ENCODE results near the gene AIMP2. TPM values are rescaled to one million over a fixed set of nuclear protein-coding genes. Genes with fewer than 3 reads are reported as not detected.
"Not testable (repeated sequence)": the region's sequence is repeated elsewhere in the genome, so short reads cannot be mapped to it uniquely, and the experiment has no call there.

Gene AIMP2
- total and polyA plus RNA-seq, 2 donors (not counting 3 experiments of a cell fraction or from before 2014, with no cell fraction given), result 45.6 to 67.7 TPM

DNA sequence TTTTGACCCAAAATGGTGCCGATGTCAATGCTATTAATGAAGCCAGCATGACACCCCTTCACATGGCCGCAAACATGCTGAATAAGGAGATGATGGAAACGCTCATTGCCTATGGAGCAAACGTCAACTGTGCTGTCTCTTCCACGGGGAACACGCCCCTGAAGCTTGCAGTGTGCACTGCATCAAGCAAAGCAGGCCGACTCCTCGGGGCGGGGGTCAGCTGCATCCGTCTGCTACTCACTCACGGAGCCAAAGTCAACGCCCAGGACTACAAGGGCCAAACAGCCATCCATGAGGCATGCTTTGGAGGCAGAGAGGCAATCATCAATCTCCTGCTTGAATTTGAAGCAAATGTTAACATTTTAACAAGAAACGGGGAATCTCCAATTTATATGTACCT lies 26.6 kb downstream of the AIMP2 start:
- H3K4me1 ChIP-seq (ENCODE audit: control insufficient read depth, extremely low read depth, insufficient read depth, low read length), result no peaks in the 10 kb centered on the region
- no peaks in the 10 kb centered on the region for H3K79me2 ChIP-seq (ENCODE audit: control insufficient read depth, insufficient read depth, low read length)
- H3K4me2 ChIP-seq (ENCODE audit: insufficient read depth, low read length), result no peak overlapping the region
- H3K27me3 ChIP-seq (ENCODE audit: control insufficient read depth in 2 of 2, insufficient read depth in 2 of 2, low read length in 2 of 2), result no peaks in the 10 kb centered on the region
- no peak for DNase-seq (ENCODE audit: low read depth, low spot score)
- no peak for FAIRE-seq
- no peak overlapping the region for H3K4me3 ChIP-seq (replicated peaks in 1 of 3; ENCODE audit: insufficient read depth in 1 of 3, low read depth in 1 of 3, low read length in 3 of 3)
- dilution Hi-C loops (cut with MboI; ENCODE audit: extremely low pct_ligation_motif_present, low sequenced_read_pairs) (no loop called here), intact Hi-C loops (cut with micrococcal nuclease) (no loop called here)
- no peak overlapping the region for H2AFZ ChIP-seq (ENCODE audit: low read depth, low read length)
- H3K9me1 ChIP-seq (replicated peaks; ENCODE audit: control insufficient read depth, extremely low read depth, insufficient read depth, low read length), result no peaks in the 10 kb centered on the region
- H3K27ac ChIP-seq (ENCODE audit: insufficient read depth, low read depth, low read length), result no peak overlapping the region
- TF ChIP-seq GATA2 (IDR thresholded peaks at IDR 0.05; ENCODE audit: insufficient read depth, insufficient read length, low read depth, low read length), result no peak
- peaks cover 8 to 15% of the 10 kb centered on the region in 2 experiments for H3K36me3 ChIP-seq (ENCODE audit: control insufficient read depth in 2 of 2, extremely low read depth in 1 of 2, insufficient read depth in 2 of 2, low read length in 2 of 2)
- no TSS peak for BruUV-seq (replicated peaks)
- CTCF ChIA-PET, result no interaction called here
- no peaks in the 10 kb centered on the region for H4K20me1 ChIP-seq (replicated peaks; ENCODE audit: control insufficient read depth, extremely low read depth, insufficient read depth, low read length)
- no peaks in the 10 kb centered on the region for H3K9me3 ChIP-seq (replicated peaks; ENCODE audit: control insufficient read depth, insufficient read depth, low read length)
- POLR2A ChIA-PET, result no interaction called here
- no peak overlapping the region for H3K9ac ChIP-seq (replicated peaks; ENCODE audit: extremely low read depth, insufficient read depth, low read length)

DNA sequence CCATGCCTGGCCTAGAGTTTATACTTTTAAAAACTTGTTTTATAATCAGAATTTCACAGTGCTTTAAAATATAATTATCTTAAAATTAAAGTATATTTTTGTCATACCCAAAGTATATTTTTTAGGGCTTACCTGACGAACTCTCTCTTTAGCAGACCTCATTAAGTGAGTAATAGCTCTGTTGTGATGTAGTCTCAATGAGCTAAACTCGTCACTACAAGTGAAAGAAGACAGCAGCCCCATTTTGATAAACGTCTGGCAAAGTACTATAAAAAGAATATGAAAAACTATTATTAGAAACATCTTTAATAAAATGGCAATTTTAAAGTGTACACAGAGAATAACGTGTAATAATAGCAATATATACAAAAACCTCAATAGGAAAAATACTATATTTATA lies 40.7 kb downstream of the AIMP2 start:
- Histone ChIP-seq H2AFZ (ENCODE audit: low read depth, low read length) (no peak overlapping the region), H3K4me2 (ENCODE audit: insufficient read depth, low read length) (no peak overlapping the region), H3K79me2 (ENCODE audit: control insufficient read depth, insufficient read depth, low read length) (peaks cover 3% of the 10 kb centered on the region), H3K4me3 (replicated peaks in 1 of 3; ENCODE audit: insufficient read depth in 1 of 3, low read depth in 1 of 3, low read length in 3 of 3) (no peak overlapping the region), H3K36me3 (ENCODE audit: control insufficient read depth in 2 of 2, extremely low read depth in 1 of 2, insufficient read depth in 2 of 2, low read length in 2 of 2) (peaks cover 0 to 12% of the 10 kb centered on the region in 2 experiments), H3K4me1 (ENCODE audit: control insufficient read depth, extremely low read depth, insufficient read depth, low read length) (no peaks in the 10 kb centered on the region), H3K27ac (ENCODE audit: insufficient read depth, low read depth, low read length) (no peak overlapping the region), H3K9me1 (replicated peaks; ENCODE audit: control insufficient read depth, extremely low read depth, insufficient read depth, low read length) (no peaks in the 10 kb centered on the region), H4K20me1 (replicated peaks; ENCODE audit: control insufficient read depth, extremely low read depth, insufficient read depth, low read length) (no peaks in the 10 kb centered on the region), H3K9ac (replicated peaks; ENCODE audit: extremely low read depth, insufficient read depth, low read length) (no peak overlapping the region), H3K9me3 (replicated peaks; ENCODE audit: control insufficient read depth, insufficient read depth, low read length) (no peaks in the 10 kb centered on the region), H3K27me3 (ENCODE audit: control insufficient read depth in 2 of 2, insufficient read depth in 2 of 2, low read length in 2 of 2) (no peaks in the 10 kb centered on the region)
- BruUV-seq (replicated peaks), result no TSS peak
- ChIA-PET POLR2A (no interaction called here), CTCF (no interaction called here)
- FAIRE-seq (no peak), DNase-seq (ENCODE audit: low read depth, low spot score) (no peak)
- TF ChIP-seq, protein P1, sequence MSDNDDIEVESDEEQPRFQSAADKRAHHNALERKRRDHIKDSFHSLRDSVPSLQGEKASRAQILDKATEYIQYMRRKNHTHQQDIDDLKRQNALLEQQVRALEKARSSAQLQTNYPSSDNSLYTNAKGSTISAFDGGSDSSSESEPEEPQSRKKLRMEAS (IDR thresholded peaks at IDR 0.05; ENCODE audit: insufficient read depth, insufficient read length), result no peak
- no peak for TF ChIP-seq MYC (IDR thresholded peaks at IDR 0.05; ENCODE audit: low read depth, low read length)
- no peak for TF ChIP-seq JUN (IDR thresholded peaks at IDR 0.05; ENCODE audit: borderline replicate concordance, insufficient read depth, insufficient read length, low read depth)
- no peak for TF ChIP-seq POLR2AphosphoS5 (IDR thresholded peaks at IDR 0.05; ENCODE audit: insufficient read depth, low read depth, low read length)
- TF ChIP-seq, protein P2, sequence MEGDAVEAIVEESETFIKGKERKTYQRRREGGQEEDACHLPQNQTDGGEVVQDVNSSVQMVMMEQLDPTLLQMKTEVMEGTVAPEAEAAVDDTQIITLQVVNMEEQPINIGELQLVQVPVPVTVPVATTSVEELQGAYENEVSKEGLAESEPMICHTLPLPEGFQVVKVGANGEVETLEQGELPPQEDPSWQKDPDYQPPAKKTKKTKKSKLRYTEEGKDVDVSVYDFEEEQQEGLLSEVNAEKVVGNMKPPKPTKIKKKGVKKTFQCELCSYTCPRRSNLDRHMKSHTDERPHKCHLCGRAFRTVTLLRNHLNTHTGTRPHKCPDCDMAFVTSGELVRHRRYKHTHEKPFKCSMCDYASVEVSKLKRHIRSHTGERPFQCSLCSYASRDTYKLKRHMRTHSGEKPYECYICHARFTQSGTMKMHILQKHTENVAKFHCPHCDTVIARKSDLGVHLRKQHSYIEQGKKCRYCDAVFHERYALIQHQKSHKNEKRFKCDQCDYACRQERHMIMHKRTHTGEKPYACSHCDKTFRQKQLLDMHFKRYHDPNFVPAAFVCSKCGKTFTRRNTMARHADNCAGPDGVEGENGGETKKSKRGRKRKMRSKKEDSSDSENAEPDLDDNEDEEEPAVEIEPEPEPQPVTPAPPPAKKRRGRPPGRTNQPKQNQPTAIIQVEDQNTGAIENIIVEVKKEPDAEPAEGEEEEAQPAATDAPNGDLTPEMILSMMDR (IDR thresholded peaks at IDR 0.05; ENCODE audit: extremely low read depth in 1 of 2, insufficient read depth in 1 of 2, low read depth in 1 of 2, low read length in 2 of 2), result no peak
- no peak for TF ChIP-seq POLR2A (IDR thresholded peaks at IDR 0.05; ENCODE audit: low read depth, low read length)
- TF ChIP-seq GATA2 (IDR thresholded peaks at IDR 0.05; ENCODE audit: insufficient read depth, insufficient read length, low read depth, low read length), result no peak
- no peak for TF ChIP-seq FOS (IDR thresholded peaks at IDR 0.05; ENCODE audit: borderline replicate concordance, insufficient read depth, low read length)
- TF ChIP-seq EZH2 (IDR thresholded peaks at IDR 0.05; ENCODE audit: borderline replicate concordance, low read depth, low read length, severe bottlenecking), result no peak
- intact Hi-C loops (cut with micrococcal nuclease) (no loop called here), dilution Hi-C loops (cut with MboI; ENCODE audit: extremely low pct_ligation_motif_present, low sequenced_read_pairs) (no loop called here)

DNA sequence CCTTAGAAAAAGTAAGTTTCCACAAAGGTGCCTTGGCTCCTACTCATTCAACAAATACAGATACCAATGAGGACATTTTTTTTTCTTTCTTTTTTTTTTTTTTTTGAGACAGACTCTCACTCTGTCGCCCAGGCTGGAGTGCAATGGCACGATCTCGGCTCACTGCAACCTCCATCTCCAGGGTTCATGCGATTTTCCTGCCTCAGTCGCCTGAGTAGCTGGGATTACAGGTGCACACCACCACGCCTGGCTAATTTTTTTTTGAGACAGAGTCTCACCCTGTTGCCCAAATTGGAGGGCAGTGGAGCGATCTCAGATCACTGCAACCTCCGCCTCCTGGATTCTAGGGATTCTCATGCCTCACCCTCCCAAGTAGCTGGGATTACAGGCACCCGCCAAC lies 42.1 kb downstream of the AIMP2 start:
- CTCF ChIA-PET; H3K4me2 ChIP-seq (ENCODE audit: insufficient read depth, low read length); H3K9me3 ChIP-seq (replicated peaks; ENCODE audit: control insufficient read depth, insufficient read depth, low read length); H2AFZ ChIP-seq (ENCODE audit: low read depth, low read length); H3K27ac ChIP-seq (ENCODE audit: insufficient read depth, low read depth, low read length); H4K20me1 ChIP-seq (replicated peaks; ENCODE audit: control insufficient read depth, extremely low read depth, insufficient read depth, low read length); BruUV-seq (replicated peaks); POLR2A ChIA-PET; FAIRE-seq; H3K9ac ChIP-seq (replicated peaks; ENCODE audit: extremely low read depth, insufficient read depth, low read length); H3K4me3 ChIP-seq (replicated peaks in 1 of 3; ENCODE audit: insufficient read depth in 1 of 3, low read depth in 1 of 3, low read length in 3 of 3); H3K9me1 ChIP-seq (replicated peaks; ENCODE audit: control insufficient read depth, extremely low read depth, insufficient read depth, low read length); H3K36me3 ChIP-seq (ENCODE audit: control insufficient read depth in 2 of 2, extremely low read depth in 1 of 2, insufficient read depth in 2 of 2, low read length in 2 of 2); H3K27me3 ChIP-seq (ENCODE audit: control insufficient read depth in 2 of 2, insufficient read depth in 2 of 2, low read length in 2 of 2); DNase-seq (ENCODE audit: low read depth, low spot score); dilution Hi-C loops (cut with MboI; ENCODE audit: extremely low pct_ligation_motif_present, low sequenced_read_pairs); intact Hi-C loops (cut with micrococcal nuclease); H3K4me1 ChIP-seq (ENCODE audit: control insufficient read depth, extremely low read depth, insufficient read depth, low read length): not testable (repeated sequence)
- peaks cover 10% of the 10 kb centered on the region for H3K79me2 ChIP-seq (ENCODE audit: control insufficient read depth, insufficient read depth, low read length)

Measured in endothelial cell of umbilical vein (primary cell).